GM19467 (cell line): ENCODE data around the gene SPEG.
A peak's percentile ranks its signal among the peaks of the same experiment; 100 is the strongest.

Experiments used
- ATAC-seq: cut with Tn5 transposase; IDR thresholded peaks from one replicate; pipeline ENCODE4 v1.9.1; 2021; ENCODE audit warnings: mild to moderate bottlenecking, moderate library complexity; ENCODE audit not compliant: unreplicated experiment

Gene SPEG

DNA sequence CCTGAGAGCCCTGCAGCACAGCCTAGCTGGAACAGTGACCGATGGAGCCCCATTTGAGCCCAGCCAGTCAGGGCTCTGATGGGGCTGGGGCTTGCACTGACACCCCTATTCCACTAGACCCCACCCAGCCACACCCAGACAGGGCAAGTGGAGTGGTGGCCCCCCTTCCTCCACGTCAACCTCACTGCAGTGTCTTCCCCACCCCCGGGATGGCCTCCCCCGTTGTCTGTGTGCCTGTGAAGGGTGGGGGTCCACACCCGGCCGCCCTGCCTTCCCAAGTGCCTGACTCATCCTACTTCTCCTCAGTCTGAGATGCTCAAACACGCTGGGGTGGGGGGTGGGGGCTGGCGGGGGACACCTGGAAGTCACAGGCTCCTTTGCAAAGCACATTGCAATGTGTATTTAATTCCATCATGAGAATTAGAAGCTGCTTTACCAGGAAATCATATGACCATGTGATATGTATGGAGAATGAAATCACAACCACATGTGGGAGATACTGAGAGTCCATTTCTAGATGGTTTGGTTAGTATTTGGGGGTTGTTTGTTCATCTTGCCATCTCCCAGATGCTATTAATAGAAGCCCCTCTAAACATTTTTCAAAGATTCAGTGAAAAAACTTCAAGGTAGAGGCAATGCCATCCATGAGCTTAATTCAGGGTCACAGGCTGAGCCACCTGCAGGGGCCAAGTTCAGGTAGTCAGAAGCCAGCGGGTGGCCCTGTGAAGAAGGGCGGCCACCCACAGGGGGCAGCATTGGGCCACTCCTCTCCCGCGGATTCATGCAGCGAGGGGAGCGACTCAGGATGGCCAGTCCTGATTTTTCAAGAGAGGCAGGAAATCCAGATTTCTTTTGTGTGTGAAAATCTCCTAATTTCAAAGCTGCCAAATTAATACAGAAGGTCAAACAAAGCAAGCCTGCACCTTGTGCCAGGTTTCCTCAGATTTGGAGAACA, 41.3 kb downstream of the SPEG start:
- peak; percentile 61 for ATAC-seq

DNA sequence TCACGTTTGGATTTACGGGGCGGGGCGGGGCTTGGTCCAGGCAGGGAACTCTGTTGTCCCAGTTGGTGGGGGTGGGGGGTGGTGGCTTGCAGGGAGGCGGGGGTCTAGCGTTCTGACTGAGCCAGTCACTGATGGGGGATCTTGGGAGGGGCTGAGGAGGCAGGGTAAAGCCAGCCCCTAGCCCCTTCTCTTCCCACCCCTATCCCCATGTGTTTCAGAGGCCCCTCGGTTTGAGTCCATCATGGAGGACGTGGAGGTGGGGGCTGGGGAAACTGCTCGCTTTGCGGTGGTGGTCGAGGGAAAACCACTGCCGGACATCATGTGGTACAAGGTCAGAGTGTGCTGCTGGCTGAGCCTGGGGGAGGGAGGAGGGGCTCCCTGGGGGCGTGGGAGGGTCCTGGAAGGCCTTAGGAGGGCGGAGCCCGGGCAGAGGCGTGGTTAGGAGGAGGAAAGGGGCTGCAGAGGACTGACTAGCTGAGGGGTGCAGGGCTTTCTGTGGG, 42.1 kb downstream of the SPEG start:
- ATAC-seq = no peak

DNA sequence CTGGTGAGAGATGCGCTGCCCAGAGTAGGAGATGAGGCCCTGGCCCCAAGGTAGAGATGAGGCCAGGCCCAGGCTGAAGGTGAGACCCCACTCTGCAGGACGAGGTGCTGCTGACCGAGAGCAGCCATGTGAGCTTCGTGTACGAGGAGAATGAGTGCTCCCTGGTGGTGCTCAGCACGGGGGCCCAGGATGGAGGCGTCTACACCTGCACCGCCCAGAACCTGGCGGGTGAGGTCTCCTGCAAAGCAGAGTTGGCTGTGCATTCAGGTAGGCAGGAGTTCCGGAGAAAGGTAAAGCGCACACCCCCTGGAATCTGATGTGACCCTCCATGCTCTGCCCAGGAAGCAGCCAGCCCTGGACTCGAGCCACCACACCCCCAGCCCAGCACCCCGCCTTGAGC, 42.5 kb downstream of the SPEG start:
- no peak for ATAC-seq

DNA sequence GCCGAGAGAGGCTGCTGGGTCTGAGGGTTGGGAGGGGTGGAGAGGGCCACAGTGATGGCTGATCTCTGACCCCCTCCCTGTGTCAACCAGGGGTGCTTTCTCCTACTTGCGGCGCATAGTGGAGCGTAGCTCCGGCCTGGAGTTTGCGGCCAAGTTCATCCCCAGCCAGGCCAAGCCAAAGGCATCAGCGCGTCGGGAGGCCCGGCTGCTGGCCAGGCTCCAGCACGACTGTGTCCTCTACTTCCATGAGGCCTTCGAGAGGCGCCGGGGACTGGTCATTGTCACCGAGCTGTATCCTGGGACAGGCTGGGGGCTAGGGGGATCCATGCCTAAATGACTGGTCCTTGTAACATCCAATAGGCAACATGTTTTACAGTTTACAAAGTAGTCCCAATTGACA, 43.2 kb downstream of the SPEG start:
- no peak for ATAC-seq

DNA sequence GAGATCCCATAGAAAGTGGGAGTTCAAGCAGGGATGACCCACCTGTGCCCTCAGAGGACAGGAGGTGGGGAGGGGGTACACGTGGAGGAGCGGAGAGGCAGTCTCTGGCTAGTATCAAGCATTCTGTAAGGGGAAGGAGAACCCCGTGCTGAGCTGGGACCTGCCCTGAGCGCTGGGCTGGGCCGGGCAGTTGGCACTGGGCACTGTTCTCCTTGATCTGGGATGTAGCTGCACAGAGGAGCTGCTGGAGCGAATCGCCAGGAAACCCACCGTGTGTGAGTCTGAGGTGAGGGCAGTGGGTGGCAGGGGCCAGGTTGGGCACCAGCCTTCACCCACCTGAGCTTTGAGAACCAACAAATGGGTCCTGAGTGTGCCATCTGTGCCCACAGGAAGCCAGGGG, 44.3 kb downstream of the SPEG start:
- ATAC-seq = no peak

DNA sequence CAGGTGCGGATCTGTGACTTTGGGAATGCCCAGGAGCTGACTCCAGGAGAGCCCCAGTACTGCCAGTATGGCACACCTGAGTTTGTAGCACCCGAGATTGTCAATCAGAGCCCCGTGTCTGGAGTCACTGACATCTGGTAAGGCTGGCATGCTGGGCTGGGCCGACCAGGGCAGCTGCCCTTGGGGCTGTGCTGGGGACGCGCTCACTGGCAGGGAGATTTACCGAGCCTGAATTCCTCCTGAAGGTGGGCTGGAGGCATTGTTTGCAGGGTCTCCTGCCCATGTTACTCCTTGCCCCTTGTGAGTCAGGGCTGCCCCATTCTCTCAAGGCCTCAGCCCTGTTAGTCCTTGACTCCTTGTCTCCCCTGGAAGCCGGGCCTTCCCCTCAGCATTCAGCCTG, 45.4 kb downstream of the SPEG start:
- ATAC-seq = no peak

DNA sequence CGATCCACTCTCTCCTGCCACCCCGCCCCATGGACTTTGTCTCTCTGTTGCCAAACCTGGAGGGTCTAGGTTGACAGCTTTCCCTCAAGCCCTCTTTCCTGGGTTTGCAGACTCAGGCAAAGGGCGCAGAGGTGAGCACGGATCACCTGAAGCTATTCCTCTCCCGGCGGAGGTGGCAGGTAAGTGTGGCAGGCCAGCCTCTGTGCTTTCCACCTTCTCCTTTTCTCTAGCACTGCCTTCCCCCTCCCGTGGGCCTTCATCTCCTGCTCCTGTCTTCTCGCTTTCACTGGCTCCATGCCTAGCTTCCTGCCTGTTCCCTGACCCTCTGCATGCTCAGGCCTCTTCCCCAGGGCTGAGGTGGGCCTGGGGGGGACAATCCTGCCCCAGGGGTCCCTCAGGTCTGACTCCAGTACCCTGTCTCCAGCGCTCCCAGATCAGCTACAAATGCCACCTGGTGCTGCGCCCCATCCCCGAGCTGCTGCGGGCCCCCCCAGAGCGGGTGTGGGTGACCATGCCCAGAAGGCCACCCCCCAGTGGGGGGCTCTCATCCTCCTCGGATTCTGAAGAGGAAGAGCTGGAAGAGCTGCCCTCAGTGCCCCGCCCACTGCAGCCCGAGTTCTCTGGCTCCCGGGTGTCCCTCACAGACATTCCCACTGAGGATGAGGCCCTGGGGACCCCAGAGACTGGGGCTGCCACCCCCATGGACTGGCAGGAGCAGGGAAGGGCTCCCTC, 48.2 kb downstream of the SPEG start:
- no peak for ATAC-seq

DNA sequence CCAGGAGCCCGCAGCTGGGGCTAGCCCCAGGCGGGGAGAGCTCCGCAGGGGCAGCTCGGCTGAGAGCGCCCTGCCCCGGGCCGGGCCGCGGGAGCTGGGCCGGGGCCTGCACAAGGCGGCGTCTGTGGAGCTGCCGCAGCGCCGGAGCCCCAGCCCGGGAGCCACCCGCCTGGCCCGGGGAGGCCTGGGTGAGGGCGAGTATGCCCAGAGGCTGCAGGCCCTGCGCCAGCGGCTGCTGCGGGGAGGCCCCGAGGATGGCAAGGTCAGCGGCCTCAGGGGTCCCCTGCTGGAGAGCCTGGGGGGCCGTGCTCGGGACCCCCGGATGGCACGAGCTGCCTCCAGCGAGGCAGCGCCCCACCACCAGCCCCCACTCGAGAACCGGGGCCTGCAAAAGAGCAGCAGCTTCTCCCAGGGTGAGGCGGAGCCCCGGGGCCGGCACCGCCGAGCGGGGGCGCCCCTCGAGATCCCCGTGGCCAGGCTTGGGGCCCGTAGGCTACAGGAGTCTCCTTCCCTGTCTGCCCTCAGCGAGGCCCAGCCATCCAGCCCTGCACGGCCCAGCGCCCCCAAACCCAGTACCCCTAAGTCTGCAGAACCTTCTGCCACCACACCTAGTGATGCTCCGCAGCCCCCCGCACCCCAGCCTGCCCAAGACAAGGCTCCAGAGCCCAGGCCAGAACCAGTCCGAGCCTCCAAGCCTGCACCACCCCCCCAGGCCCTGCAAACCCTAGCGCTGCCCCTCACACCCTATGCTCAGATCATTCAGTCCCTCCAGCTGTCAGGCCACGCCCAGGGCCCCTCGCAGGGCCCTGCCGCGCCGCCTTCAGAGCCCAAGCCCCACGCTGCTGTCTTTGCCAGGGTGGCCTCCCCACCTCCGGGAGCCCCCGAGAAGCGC, 49.1 kb downstream of the SPEG start:
- ATAC-seq = no peak

DNA sequence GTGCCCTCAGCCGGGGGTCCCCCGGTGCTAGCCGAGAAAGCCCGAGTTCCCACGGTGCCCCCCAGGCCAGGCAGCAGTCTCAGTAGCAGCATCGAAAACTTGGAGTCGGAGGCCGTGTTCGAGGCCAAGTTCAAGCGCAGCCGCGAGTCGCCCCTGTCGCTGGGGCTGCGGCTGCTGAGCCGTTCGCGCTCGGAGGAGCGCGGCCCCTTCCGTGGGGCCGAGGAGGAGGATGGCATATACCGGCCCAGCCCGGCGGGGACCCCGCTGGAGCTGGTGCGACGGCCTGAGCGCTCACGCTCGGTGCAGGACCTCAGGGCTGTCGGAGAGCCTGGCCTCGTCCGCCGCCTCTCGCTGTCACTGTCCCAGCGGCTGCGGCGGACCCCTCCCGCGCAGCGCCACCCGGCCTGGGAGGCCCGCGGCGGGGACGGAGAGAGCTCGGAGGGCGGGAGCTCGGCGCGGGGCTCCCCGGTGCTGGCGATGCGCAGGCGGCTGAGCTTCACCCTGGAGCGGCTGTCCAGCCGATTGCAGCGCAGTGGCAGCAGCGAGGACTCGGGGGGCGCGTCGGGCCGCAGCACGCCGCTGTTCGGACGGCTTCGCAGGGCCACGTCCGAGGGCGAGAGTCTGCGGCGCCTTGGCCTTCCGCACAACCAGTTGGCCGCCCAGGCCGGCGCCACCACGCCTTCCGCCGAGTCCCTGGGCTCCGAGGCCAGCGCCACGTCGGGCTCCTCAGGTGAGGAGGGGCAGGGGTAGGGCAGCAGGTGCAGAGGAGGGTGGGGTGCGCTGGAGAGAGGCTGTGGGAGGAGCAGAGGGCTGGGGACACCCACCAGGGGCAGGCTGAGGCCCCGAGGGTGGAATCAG, 49.9 kb downstream of the SPEG start:
- no peak for ATAC-seq

DNA sequence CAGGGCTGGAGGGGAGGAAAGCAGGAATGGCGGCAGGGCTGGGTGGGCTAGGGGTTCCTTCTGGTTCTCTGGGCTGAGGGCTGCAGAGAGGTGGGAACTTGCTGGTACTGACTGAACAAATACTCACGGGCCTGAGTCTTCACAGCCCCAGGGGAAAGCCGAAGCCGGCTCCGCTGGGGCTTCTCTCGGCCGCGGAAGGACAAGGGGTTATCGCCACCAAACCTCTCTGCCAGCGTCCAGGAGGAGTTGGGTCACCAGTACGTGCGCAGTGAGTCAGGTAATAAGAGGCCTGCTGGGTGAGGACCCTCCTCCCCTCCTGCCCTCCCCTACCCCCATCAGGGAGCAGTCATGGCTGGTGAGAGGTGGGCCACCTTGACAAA, 50.5 kb downstream of the SPEG start:
- no peak for ATAC-seq

DNA sequence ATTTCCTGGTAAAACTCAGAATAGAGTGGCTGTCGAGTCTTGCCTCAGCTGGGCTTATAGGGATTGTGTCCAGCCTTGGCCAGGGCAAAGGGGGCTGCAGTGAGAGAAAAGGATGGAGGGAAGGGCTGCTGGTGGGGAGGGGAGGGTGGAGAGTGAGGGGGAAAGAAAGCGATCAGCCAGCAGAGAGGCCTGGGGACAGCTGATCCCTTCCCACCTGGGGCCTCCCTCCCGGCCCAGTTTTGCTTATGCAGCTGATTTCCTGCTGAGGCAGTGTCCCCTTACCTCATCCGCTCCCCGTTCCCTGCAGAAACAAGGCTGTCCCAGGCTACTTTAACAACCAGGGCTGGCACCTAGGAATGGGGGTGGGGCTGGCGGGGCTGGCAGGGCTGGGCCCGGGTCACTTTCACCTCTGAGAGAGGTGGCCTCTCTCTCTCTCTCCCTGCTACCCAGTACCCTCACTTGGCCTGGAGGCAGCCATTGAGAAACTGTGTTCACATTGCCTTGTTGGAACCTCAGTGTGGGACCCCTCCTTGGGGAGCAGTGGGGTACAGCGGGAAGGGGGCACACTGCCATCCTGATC, 51.8 kb downstream of the SPEG start:
- no peak for ATAC-seq

DNA sequence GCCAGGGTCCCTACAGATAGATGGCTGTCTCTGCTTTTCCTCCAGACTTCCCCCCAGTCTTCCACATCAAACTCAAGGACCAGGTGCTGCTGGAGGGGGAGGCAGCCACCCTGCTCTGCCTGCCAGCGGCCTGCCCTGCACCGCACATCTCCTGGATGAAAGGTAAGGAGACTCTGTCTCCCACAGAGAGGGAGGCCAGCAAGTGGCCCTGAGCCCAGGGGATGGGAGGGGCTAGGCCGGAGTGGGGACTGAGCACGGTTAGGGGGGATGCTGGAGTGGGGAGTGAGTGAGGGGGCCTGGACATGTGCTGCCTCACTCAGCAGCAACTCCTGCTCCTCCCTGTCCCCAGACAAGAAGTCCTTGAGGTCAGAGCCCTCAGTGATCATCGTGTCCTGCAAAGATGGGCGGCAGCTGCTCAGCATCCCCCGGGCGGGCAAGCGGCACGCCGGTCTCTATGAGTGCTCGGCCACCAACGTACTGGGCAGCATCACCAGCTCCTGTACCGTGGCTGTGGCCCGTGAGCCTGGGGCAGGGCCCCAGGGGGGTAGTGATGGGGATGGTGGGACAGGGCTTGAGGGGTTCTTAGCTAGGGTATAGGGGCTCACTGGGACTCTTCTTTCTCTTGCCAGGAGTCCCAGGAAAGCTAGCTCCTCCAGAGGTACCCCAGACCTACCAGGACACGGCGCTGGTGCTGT, 53.7 kb downstream of the SPEG start:
- ATAC-seq = no peak

DNA sequence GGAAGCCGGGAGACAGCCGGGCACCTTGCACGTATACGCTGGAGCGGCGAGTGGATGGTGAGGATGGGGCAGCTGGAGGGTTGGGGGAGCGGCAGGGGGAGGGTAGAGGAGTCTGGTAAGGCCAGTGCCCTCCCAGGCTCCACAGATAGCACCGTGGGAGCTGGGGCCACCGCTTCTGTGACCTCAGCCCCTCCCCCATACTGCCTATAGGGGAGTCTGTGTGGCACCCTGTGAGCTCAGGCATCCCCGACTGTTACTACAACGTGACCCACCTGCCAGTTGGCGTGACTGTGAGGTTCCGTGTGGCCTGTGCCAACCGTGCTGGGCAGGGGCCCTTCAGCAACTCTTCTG, 54.2 kb downstream of the SPEG start:
- ATAC-seq = no peak

DNA sequence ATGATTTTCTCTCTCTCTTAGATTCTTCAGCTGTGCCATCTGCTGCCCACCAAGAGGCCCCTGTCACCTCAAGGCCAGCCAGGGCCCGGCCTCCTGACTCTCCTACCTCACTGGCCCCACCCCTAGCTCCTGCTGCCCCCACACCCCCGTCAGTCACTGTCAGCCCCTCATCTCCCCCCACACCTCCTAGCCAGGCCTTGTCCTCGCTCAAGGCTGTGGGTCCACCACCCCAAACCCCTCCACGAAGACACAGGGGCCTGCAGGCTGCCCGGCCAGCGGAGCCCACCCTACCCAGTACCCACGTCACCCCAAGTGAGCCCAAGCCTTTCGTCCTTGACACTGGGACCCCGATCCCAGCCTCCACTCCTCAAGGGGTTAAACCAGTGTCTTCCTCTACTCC, 54.7 kb downstream of the SPEG start:
- no peak for ATAC-seq

DNA sequence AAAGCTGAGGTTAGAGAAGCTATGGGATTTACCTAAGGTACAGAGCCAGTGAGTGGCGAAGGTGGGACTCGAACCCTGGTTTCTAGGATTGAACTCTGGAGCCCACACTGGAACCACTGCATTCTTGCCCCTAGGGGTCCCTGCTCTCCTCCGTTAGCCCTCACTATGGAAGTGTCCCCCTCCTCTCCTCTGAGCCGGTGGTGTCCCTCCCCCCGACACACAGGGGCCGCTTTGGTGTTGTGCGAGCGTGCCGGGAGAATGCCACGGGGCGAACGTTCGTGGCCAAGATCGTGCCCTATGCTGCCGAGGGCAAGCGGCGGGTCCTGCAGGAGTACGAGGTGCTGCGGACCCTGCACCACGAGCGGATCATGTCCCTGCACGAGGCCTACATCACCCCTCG, 55.5 kb downstream of the SPEG start:
- no peak for ATAC-seq

DNA sequence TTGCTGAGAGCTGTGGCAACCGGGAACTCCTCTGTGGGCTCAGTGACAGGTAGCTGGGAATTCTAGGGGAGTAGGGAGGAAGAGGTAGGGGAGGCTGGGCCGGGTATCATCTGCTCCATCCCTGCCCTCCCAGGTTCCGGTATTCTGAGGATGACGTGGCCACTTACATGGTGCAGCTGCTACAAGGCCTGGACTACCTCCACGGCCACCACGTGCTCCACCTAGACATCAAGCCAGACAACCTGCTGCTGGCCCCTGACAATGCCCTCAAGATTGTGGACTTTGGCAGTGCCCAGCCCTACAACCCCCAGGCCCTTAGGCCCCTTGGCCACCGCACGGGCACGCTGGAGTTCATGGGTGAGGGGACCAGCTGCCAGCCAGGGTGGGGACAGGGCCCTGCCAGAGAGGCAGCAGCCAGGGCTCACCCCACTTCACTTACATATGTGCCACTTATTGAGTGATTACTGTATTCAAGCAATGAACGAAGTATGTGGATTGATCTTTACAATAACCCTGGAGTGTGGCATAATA, 56.0 kb downstream of the SPEG start:
- ATAC-seq = no peak

DNA sequence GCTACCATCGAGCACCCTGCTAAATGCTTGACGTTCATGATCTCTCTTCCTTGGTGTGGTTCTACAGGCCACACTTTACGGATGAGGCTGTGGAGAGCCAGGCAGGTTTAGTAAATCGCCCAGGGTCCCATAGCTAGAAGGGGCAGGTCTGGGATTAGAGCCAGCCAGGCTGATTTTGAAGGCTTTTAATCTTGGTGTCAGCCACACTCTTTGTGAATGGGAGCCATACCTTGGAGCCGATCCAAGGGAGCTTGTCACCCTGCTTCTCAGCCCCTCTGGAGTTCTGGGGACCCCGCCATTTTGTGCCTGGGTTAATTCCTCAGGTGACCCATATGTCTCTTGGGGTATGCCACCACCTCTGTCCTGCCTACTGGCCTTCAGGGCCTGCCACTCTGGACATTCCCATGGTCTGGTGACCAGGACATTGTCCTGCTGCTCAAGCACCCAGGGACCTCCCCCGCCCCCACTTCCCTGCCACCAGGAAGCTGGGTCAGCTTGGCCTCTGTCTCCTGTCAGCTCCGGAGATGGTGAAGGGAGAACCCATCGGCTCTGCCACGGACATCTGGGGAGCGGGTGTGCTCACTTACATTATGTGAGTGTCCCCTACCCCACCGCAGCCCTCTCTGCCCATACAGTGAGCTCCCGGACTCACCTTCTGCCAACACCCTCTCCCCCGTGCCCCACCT, 56.8 kb downstream of the SPEG start:
- ATAC-seq = no peak

DNA sequence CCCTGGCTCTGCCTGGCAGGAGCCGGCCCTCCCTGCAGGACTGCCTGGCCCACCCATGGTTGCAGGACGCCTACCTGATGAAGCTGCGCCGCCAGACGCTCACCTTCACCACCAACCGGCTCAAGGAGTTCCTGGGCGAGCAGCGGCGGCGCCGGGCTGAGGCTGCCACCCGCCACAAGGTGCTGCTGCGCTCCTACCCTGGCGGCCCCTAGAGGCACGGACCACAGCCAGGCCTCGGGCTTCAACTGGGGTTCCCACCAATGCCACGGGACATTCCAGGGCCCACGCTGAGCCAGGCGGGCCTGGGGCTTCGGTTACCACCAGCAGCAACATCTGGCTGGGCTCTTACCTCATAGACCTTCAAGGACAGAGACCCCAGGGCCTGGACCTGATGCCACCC, 57.9 kb downstream of the SPEG start:
- ATAC-seq = no peak
